HepG2 (cell line): ENCODE measurements around the gene ARHGAP12. TPM values are rescaled to one million over a fixed set of nuclear protein-coding genes. Genes with fewer than 3 reads are reported as not detected.
A peak's percentile ranks its signal among the peaks of the same experiment; 100 is the strongest.

Experiments
- ATAC-seq: fragments of 200-7000 bp; cut with Tn5 transposase; 3 replicates; pipeline ENCODE4 v1.9.1; 2020; ENCODE audit warnings: mild to moderate bottlenecking, moderate library complexity
- BruUV-seq: library from RNA; stranded (reverse); fragments of 400-500 nt; replicated peaks from 2 replicates; lab custom pipeline; 2021; lab: Mats Ljungman, UMichigan
- CTCF ChIA-PET: fragments of 300-600 bp; formaldehyde crosslinking; extraction: SDS; loops from one replicate; lab custom pipeline; 2021; ENCODE audit warnings: low total read pairs, inconsistent platforms, low intra/inter-chr PET ratio; lab: Yijun Ruan, JAX
- POLR2A ChIA-PET: fragments of 350-600 bp; sonication (Branson Sonifier 250); formaldehyde crosslinking; loops from one replicate; lab custom pipeline; 2020; ENCODE audit warnings: antibody characterized with exemption, inconsistent platforms; lab: Yijun Ruan, JAX
- DNase-seq: peaks from one replicate; pipeline ENCODE4 v3.0.0-alpha.2; 2015; ENCODE audit warnings: low spot score
- FAIRE-seq: peaks from 3 replicates; lab custom pipeline; 2011; peaks lifted over from hg19 to GRCh38; lab: Jason Lieb, UNC
- H2AFZ ChIP-seq: one replicate; pipeline ENCODE4 v1.6.1; 2011; ENCODE audit warnings: low read length, inconsistent platforms
- H3K27ac ChIP-seq: fragments of 300-600 bp; 3 replicates; pipeline ENCODE4 v1.8.0; 2011; ENCODE audit warnings: mixed run types, mild to moderate bottlenecking, mixed read lengths, low read length, inconsistent platforms; ENCODE audit not compliant: insufficient read depth; ENCODE audit errors: extremely low read length
- H3K27me3 ChIP-seq, 2 experiments: fragments of 200-600 bp in 1 of 2; 2 replicates in 1 of 2; 3 replicates in 1 of 2; pipeline versions ENCODE4 v1.6.0 to v1.8.0; 2011; ENCODE audit warnings: low read length in 2 of 2, mild to moderate bottlenecking in 2 of 2, moderate library complexity in 2 of 2, inconsistent platforms in 1 of 2; ENCODE audit not compliant: insufficient read depth in 2 of 2, control insufficient read depth in 1 of 2
- H3K36me3 ChIP-seq, 2 experiments: fragments of 200-600 bp in 1 of 2; replicated peaks in 1 of 2; 2 replicates in 1 of 2; 3 replicates in 1 of 2; pipeline versions ENCODE4 v1.5.1 to v1.8.0; 2011; ENCODE audit warnings: low read length in 2 of 2, inconsistent platforms in 1 of 2; ENCODE audit not compliant: insufficient read depth in 2 of 2, control insufficient read depth in 1 of 2
- H3K4me1 ChIP-seq: 2 replicates; pipeline ENCODE4 v1.5.1; 2012; ENCODE audit warnings: low read length, inconsistent platforms; ENCODE audit not compliant: insufficient read depth
- H3K4me2 ChIP-seq: 2 replicates; pipeline ENCODE4 v1.6.0; 2011; ENCODE audit warnings: low read depth, low read length, inconsistent platforms
- H3K4me3 ChIP-seq, 3 experiments: fragments of 200-600 bp in 1 of 3; sonication (generic), shearing (Covaris generic) in 1 of 3; replicated peaks in 1 of 3; 2 replicates each; pipeline ENCODE4 v1.5.1; 2011 to 2016; ENCODE audit warnings: low read length in 3 of 3, inconsistent platforms in 2 of 3, low read depth in 2 of 3, mild to moderate bottlenecking in 2 of 3, control low read depth in 1 of 3, mixed read lengths in 1 of 3; ENCODE audit not compliant: insufficient read depth in 1 of 3
- H3K79me2 ChIP-seq: one replicate; pipeline ENCODE4 v1.6.1; 2011; ENCODE audit warnings: low read length, inconsistent platforms; ENCODE audit not compliant: insufficient read depth
- H3K9ac ChIP-seq: 2 replicates; pipeline ENCODE4 v1.6.0; 2011; ENCODE audit warnings: mild to moderate bottlenecking, low read depth, low read length, inconsistent platforms; ENCODE audit not compliant: insufficient read depth
- H3K9me3 ChIP-seq: 2 replicates; pipeline ENCODE4 v1.5.1; 2012; ENCODE audit warnings: mild to moderate bottlenecking, low read length
- H4K20me1 ChIP-seq: 2 replicates; pipeline ENCODE4 v1.6.0; 2011; ENCODE audit warnings: inconsistent platforms, mild to moderate bottlenecking, low read length, moderate library complexity; ENCODE audit not compliant: insufficient read depth
- CSRNP2 ChIP-seq: sonication (generic); formaldehyde crosslinking; conservative IDR thresholded peaks from 2 replicates; pipeline ENCODE4 v1.8.0; 2022; ENCODE audit warnings: low read depth, missing genetic modification reagents
- ELF3 ChIP-seq: IDR thresholded peaks from 2 replicates; pipeline ENCODE4 v1.6.1; 2016; ENCODE audit warnings: missing genetic modification reagents, missing compliant biosample characterization
- LCORL ChIP-seq, 2 experiments: fragments of 450-650 bp in 1 of 2; sonication (generic) in 1 of 2; formaldehyde crosslinking in 1 of 2; IDR thresholded peaks; 2 replicates each; pipeline versions ENCODE4 v1.5.0 to v1.6.1; 2017 to 2020; ENCODE audit warnings: antibody characterized with exemption in 1 of 2, missing genetic modification reagents in 1 of 2
- NFIC ChIP-seq: IDR thresholded peaks from 2 replicates; pipeline ENCODE4 v1.6.1; 2012; ENCODE audit warnings: mild to moderate bottlenecking, low read length, inconsistent platforms
- NR2F2 ChIP-seq: IDR thresholded peaks from 2 replicates; pipeline ENCODE4 v1.6.1; 2012; ENCODE audit warnings: low read depth, inconsistent platforms, borderline replicate concordance
- POLR2G ChIP-seq: fragments of 200-400 bp; formaldehyde crosslinking; IDR thresholded peaks from 2 replicates; pipeline ENCODE4 v1.6.1; 2018; ENCODE audit warnings: mild to moderate bottlenecking, low read depth, low read length, moderate library complexity
- RARG ChIP-seq: sonication (generic); formaldehyde crosslinking; IDR thresholded peaks from 2 replicates; pipeline ENCODE4 v1.4.0; 2020; ENCODE audit warnings: low read depth, mild to moderate bottlenecking, missing genetic modification reagents
- RCOR2 ChIP-seq: IDR thresholded peaks from 2 replicates; pipeline ENCODE4 v1.6.1; 2016; ENCODE audit warnings: missing biosample characterization, missing genetic modification reagents
- SAP130 ChIP-seq: IDR thresholded peaks from 2 replicates; pipeline ENCODE4 v1.6.1; 2016; ENCODE audit warnings: low read depth
- THAP9 ChIP-seq: sonication (generic); formaldehyde crosslinking; IDR thresholded peaks from 2 replicates; pipeline ENCODE4; 2020; ENCODE audit warnings: missing genetic modification reagents, mild to moderate bottlenecking, borderline replicate concordance
- ZNF225 ChIP-seq: sonication (generic); formaldehyde crosslinking; IDR thresholded peaks from 2 replicates; pipeline ENCODE4 v1.4.0; 2020; ENCODE audit warnings: mild to moderate bottlenecking, missing genetic modification reagents
- ZNF343 ChIP-seq: sonication (generic); formaldehyde crosslinking; IDR thresholded peaks from 2 replicates; pipeline ENCODE4 v1.4.0; 2020; ENCODE audit warnings: mild to moderate bottlenecking, missing genetic modification reagents
- WGBS: methylation state at CpG from one replicate; pipeline ENCODE4 v1.1.6; 2017; ENCODE audit warnings: low lambda C conversion rate; 5-methylcytosine and 5-hydroxymethylcytosine counted together
- in situ Hi-C: cut with HindIII; loops from 2 replicates; pipeline ENCODE4 v1.10.0; 2017; ENCODE audit warnings: low pct_unique_long_range_greater_than_20kb; ENCODE audit not compliant: extremely low pct_ligation_motif_present
- intact Hi-C: fragments of 100-400 bp; cut with micrococcal nuclease; formaldehyde crosslinking; loops from one replicate; pipeline ENCODE4 v1.10.0; 2022; ENCODE audit not compliant: unreplicated experiment
- polyA plus RNA-seq, 8 experiments: library from polyadenylated mRNA; depleted of rRNA in 3 of 8; stranded (reverse) in 7 of 8; unstranded in 1 of 8; fragments of >200 nt; fragmentation: Illumina TruSeq in 4 of 8; extraction: Trizol in 4 of 8; gene quantifications; 2 replicates each; pipeline versions ENCODE4 v1.2.1 to v1.2.3, GENCODE V29; 2011 to 2016; ENCODE audit warnings: low read depth in 4 of 8, missing spikeins in 1 of 8, mixed read lengths in 1 of 8; ENCODE audit not compliant: insufficient read depth in 1 of 8
- total RNA-seq, 5 experiments: library from RNA; depleted of rRNA; stranded (reverse); fragments of >200 nt; fragmentation: Illumina TruSeq; extraction: Trizol; gene quantifications; 2 replicates each; pipeline ENCODE4 v1.2.3, GENCODE V29; 2016; ENCODE audit warnings: low read depth in 1 of 5
- TF ChIP-seq, protein P1 (sequence below): sonication (generic); formaldehyde crosslinking; IDR thresholded peaks from 2 replicates; pipeline ENCODE4 v1.5.1; 2020; ENCODE audit warnings: mild to moderate bottlenecking, missing genetic modification reagents, borderline replicate concordance

The ARHGAP12 gene
- total and polyA plus RNA-seq, 2 of the 13 experiments (the other 11 are each of a cell fraction or from before 2014, with no cell fraction given), result 25.0 to 54.6 TPM

- in situ Hi-C loops (loop anchor here (25.0 kb wide), 1 partner anchor 1493 kb away; the partner anchor contains the start of gene MAP3K8), intact Hi-C loops (no loop called here)
- H3K4me3 ChIP-seq, result peak overlapping the region; percentile 68 to 97 (median 97)
- no peaks in the 10 kb centered on the region; a peak in 1 of 5 replicates for H3K27me3 ChIP-seq
- CTCF ChIA-PET, result no interaction called here
- no peak for ATAC-seq
- H3K4me1 ChIP-seq, result peaks cover 30% of the 10 kb centered on the region
- peak overlapping the region; percentile 96 for H3K9ac ChIP-seq
- FAIRE-seq, result peak; percentile 4
- BruUV-seq, result no TSS peak
- H3K79me2 ChIP-seq, result peaks cover 63% of the 10 kb centered on the region
- H3K9me3 ChIP-seq, result no peaks in the 10 kb centered on the region
- peaks cover 22% of the 10 kb centered on the region for H4K20me1 ChIP-seq
- no peaks in the 10 kb centered on the region for H3K36me3 ChIP-seq
- H3K4me2 ChIP-seq, result peak overlapping the region; percentile 92
- no peak for DNase-seq
- H2AFZ ChIP-seq, result no peak overlapping the region
- WGBS, result 8% methylated on average over 11 of the region's 11 CpGs
- POLR2A ChIA-PET, result interaction anchor here (0.7 to 4.8 kb wide), 12 partner anchors 8 to 144 kb away, joined by 3 to 37 read pairs (median 4); no protein-coding TSS in a partner anchor
- peak overlapping the region; percentile 97 for H3K27ac ChIP-seq
- no peak for TF ChIP-seq NR2F2
- TF ChIP-seq POLR2G, result peak; percentile 47; the same call in 1 of the 2 replicates
- no peak for TF ChIP-seq RCOR2 (CRISPR knock-in tag)
- no peak for TF ChIP-seq NFIC
- TF ChIP-seq ELF3 (CRISPR knock-in tag), result no peak
- TF ChIP-seq ZNF343 (CRISPR knock-in tag), result no peak
- TF ChIP-seq THAP9, result no peak
- no peak for TF ChIP-seq CSRNP2 (CRISPR knock-in tag)
- TF ChIP-seq ZNF225 (CRISPR knock-in tag), result no peak
- TF ChIP-seq, protein P1, sequence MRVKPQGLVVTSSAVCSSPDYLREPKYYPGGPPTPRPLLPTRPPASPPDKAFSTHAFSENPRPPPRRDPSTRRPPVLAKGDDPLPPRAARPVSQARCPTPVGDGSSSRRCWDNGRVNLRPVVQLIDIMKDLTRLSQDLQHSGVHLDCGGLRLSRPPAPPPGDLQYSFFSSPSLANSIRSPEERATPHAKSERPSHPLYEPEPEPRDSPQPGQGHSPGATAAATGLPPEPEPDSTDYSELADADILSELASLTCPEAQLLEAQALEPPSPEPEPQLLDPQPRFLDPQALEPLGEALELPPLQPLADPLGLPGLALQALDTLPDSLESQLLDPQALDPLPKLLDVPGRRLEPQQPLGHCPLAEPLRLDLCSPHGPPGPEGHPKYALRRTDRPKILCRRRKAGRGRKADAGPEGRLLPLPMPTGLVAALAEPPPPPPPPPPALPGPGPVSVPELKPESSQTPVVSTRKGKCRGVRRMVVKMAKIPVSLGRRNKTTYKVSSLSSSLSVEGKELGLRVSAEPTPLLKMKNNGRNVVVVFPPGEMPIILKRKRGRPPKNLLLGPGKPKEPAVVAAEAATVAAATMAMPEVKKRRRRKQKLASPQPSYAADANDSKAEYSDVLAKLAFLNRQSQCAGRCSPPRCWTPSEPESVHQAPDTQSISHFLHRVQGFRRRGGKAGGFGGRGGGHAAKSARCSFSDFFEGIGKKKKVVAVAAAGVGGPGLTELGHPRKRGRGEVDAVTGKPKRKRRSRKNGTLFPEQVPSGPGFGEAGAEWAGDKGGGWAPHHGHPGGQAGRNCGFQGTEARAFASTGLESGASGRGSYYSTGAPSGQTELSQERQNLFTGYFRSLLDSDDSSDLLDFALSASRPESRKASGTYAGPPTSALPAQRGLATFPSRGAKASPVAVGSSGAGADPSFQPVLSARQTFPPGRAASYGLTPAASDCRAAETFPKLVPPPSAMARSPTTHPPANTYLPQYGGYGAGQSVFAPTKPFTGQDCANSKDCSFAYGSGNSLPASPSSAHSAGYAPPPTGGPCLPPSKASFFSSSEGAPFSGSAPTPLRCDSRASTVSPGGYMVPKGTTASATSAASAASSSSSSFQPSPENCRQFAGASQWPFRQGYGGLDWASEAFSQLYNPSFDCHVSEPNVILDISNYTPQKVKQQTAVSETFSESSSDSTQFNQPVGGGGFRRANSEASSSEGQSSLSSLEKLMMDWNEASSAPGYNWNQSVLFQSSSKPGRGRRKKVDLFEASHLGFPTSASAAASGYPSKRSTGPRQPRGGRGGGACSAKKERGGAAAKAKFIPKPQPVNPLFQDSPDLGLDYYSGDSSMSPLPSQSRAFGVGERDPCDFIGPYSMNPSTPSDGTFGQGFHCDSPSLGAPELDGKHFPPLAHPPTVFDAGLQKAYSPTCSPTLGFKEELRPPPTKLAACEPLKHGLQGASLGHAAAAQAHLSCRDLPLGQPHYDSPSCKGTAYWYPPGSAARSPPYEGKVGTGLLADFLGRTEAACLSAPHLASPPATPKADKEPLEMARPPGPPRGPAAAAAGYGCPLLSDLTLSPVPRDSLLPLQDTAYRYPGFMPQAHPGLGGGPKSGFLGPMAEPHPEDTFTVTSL, result no peak
- no peak for TF ChIP-seq LCORL (IDR thresholded peaks at IDR 0.05)
- no peak for TF ChIP-seq LCORL (CRISPR knock-in tag; IDR thresholded peaks at IDR 0.05)
- 0 out of 2 replicates have a peak, but pooled peaks have one; percentile 41 for TF ChIP-seq RARG (CRISPR knock-in tag)
- TF ChIP-seq SAP130 (CRISPR knock-in tag), result 0 out of 2 replicates have a peak, but pooled peaks have one; percentile 28
These were observed 1.6 kb upstream of the ARHGAP12 start for GRCh38 chr10:31930023-31930751.
